ENCODE data around the gene GTF2E1. TPM values are rescaled to one million over a fixed set of nuclear protein-coding genes. Genes with fewer than 3 reads are reported as not detected.

GTF2E1 gene
- total RNA-seq, 2 donors from 2014 or later: 15.3 to 17.5 TPM

- intact Hi-C loops (cut with DNase I): no loop called here
- no peak for DNase-seq (ENCODE audit: low spot score)
- Histone ChIP-seq H3K27me3 (replicated peaks; ENCODE audit: insufficient read depth) (no peaks in the 10 kb centered on the region), H3K4me1 (replicated peaks) (no peaks in the 10 kb centered on the region), H3K36me3 (no peaks in the 10 kb centered on the region), H3K4me3 (no peak overlapping the region), H3K27ac (no peak overlapping the region), H3K9me3 (no peaks in the 10 kb centered on the region)
- TF ChIP-seq CTCF (IDR thresholded peaks at IDR 0.05): no peak
- TF ChIP-seq POLR2A (IDR thresholded peaks at IDR 0.05): no peak
- no peak for TF ChIP-seq POLR2AphosphoS5 (IDR thresholded peaks at IDR 0.05)
These were observed 58.1 kb downstream of the GTF2E1 start for GRCh38 chr3:120800625-120801024.

GRCh38 chr3:120801484-120801883 lies 58.9 kb downstream of the GTF2E1 start:
- no peaks in the 10 kb centered on the region for H3K27me3 ChIP-seq (replicated peaks; ENCODE audit: insufficient read depth)
- no peak for DNase-seq (ENCODE audit: low spot score)
- H3K36me3 ChIP-seq: no peaks in the 10 kb centered on the region
- 73% methylated on average over 2 of the region's 2 CpGs for WGBS
- no peak for TF ChIP-seq POLR2AphosphoS5 (IDR thresholded peaks at IDR 0.05)
- no peak for TF ChIP-seq CTCF (IDR thresholded peaks at IDR 0.05)
- TF ChIP-seq POLR2A (IDR thresholded peaks at IDR 0.05): no peak
- H3K4me3 ChIP-seq: no peak overlapping the region
- no peaks in the 10 kb centered on the region for H3K4me1 ChIP-seq (replicated peaks)
- no peak overlapping the region for H3K27ac ChIP-seq
- H3K9me3 ChIP-seq: no peaks in the 10 kb centered on the region
- intact Hi-C loops (cut with DNase I): no loop called here

GRCh38 chr3:120802916-120803315 lies 60.4 kb downstream of the GTF2E1 start:
- intact Hi-C loops (cut with DNase I): no loop called here
- H3K4me1 ChIP-seq (replicated peaks): no peaks in the 10 kb centered on the region
- no peak for TF ChIP-seq POLR2AphosphoS5 (IDR thresholded peaks at IDR 0.05)
- no peak for TF ChIP-seq POLR2A (IDR thresholded peaks at IDR 0.05)
- TF ChIP-seq CTCF (IDR thresholded peaks at IDR 0.05): no peak
- WGBS: 77% methylated on average over 3 of the region's 3 CpGs
- H3K27me3 ChIP-seq (replicated peaks; ENCODE audit: insufficient read depth): no peaks in the 10 kb centered on the region
- H3K9me3 ChIP-seq: no peaks in the 10 kb centered on the region
- no peak for DNase-seq (ENCODE audit: low spot score)
- no peaks in the 10 kb centered on the region for H3K36me3 ChIP-seq
- no peak overlapping the region for H3K4me3 ChIP-seq
- no peak overlapping the region for H3K27ac ChIP-seq

GRCh38 chr3:120816728-120817127 lies 74.2 kb downstream of the GTF2E1 start:
- TF ChIP-seq POLR2AphosphoS5 (IDR thresholded peaks at IDR 0.05) (no peak), CTCF (IDR thresholded peaks at IDR 0.05) (no peak), POLR2A (IDR thresholded peaks at IDR 0.05) (no peak)
- H3K27me3 ChIP-seq (replicated peaks; ENCODE audit: insufficient read depth): no peaks in the 10 kb centered on the region
- no peaks in the 10 kb centered on the region for H3K4me1 ChIP-seq (replicated peaks)
- H3K4me3 ChIP-seq: no peak overlapping the region
- no peak overlapping the region for H3K27ac ChIP-seq
- H3K9me3 ChIP-seq: no peaks in the 10 kb centered on the region
- H3K36me3 ChIP-seq: no peaks in the 10 kb centered on the region
- 69% methylated on average over 4 of the region's 4 CpGs for WGBS
- no peak for DNase-seq (ENCODE audit: low spot score)
- intact Hi-C loops (cut with DNase I): no loop called here

- H3K4me1 ChIP-seq (replicated peaks): no peaks in the 10 kb centered on the region
- TF ChIP-seq POLR2AphosphoS5 (IDR thresholded peaks at IDR 0.05) (no peak), POLR2A (IDR thresholded peaks at IDR 0.05) (no peak), CTCF (IDR thresholded peaks at IDR 0.05) (no peak)
- no peaks in the 10 kb centered on the region for H3K27me3 ChIP-seq (replicated peaks; ENCODE audit: insufficient read depth)
- WGBS: 88% methylated on average over 3 of the region's 3 CpGs
- intact Hi-C loops (cut with DNase I): no loop called here
- H3K36me3 ChIP-seq: no peaks in the 10 kb centered on the region
- no peak overlapping the region for H3K4me3 ChIP-seq
- H3K9me3 ChIP-seq: no peaks in the 10 kb centered on the region
- DNase-seq (ENCODE audit: low spot score): no peak
- H3K27ac ChIP-seq: no peak overlapping the region
These were observed 78.2 kb downstream of the GTF2E1 start for GRCh38 chr3:120820748-120821147.

All from prostate gland (tissue), 2 donors.